Mesenchymal stem cell (in vitro differentiated cells and primary cell): ENCODE data around the gene USP30. TPM values are rescaled to one million over a fixed set of nuclear protein-coding genes. Genes with fewer than 3 reads are reported as not detected.

Experiments
- DNase-seq: peaks from one replicate; pipeline ENCODE4 v3.0.0-alpha.2; 2013
- H2AFZ ChIP-seq: one replicate; pipeline ENCODE4 v1.6.1; 2013; ENCODE audit warnings: low read depth, mild to moderate bottlenecking, control low read depth, inconsistent platforms, low read length, moderate library complexity
- H2AK5ac ChIP-seq: 2 replicates; pipeline ENCODE4 v1.6.1; 2013; ENCODE audit warnings: low read length, moderate library complexity, mild to moderate bottlenecking, inconsistent platforms; ENCODE audit not compliant: severe bottlenecking
- H2BK120ac ChIP-seq: one replicate; pipeline ENCODE4 v1.6.1; 2013; ENCODE audit warnings: low read depth, mild to moderate bottlenecking, inconsistent platforms, low read length, moderate library complexity
- H2BK12ac ChIP-seq, 2 experiments: one replicate each; pipeline ENCODE4 v1.6.1; 2013; ENCODE audit warnings: inconsistent platforms in 2 of 2, low read length in 2 of 2, mild to moderate bottlenecking in 2 of 2, moderate library complexity in 2 of 2, control low read depth in 1 of 2
- H2BK15ac ChIP-seq: one replicate; pipeline ENCODE4 v1.6.1; 2013; ENCODE audit warnings: mild to moderate bottlenecking, low read depth, inconsistent platforms; ENCODE audit not compliant: poor library complexity, severe bottlenecking
- H2BK5ac ChIP-seq: 2 replicates; pipeline ENCODE4 v1.6.1; 2013; ENCODE audit warnings: low read depth, mild to moderate bottlenecking, low read length, control low read depth, inconsistent platforms; ENCODE audit not compliant: poor library complexity, severe bottlenecking
- H3K14ac ChIP-seq, 2 experiments: one replicate each; pipeline ENCODE4 v1.6.1; 2013; ENCODE audit warnings: inconsistent platforms in 2 of 2, low read length in 2 of 2, control low read depth in 1 of 2, mild to moderate bottlenecking in 1 of 2, moderate library complexity in 1 of 2
- H3K18ac ChIP-seq, 2 experiments: one replicate each; pipeline ENCODE4 v1.6.1; 2013; ENCODE audit warnings: inconsistent platforms in 2 of 2, low read length in 2 of 2, control low read depth in 1 of 2, low read depth in 1 of 2, mild to moderate bottlenecking in 1 of 2
- H3K23ac ChIP-seq, 2 experiments: one replicate each; pipeline ENCODE4 v1.6.1; 2013; ENCODE audit warnings: inconsistent platforms in 2 of 2, low read length in 2 of 2, mild to moderate bottlenecking in 2 of 2, moderate library complexity in 2 of 2, control low read depth in 1 of 2
- H3K27ac ChIP-seq: 2 replicates; pipeline ENCODE4 v1.5.1; 2013; ENCODE audit warnings: mild to moderate bottlenecking, moderate library complexity, low read length, control low read depth, inconsistent platforms; ENCODE audit not compliant: poor library complexity, severe bottlenecking
- H3K27me3 ChIP-seq, 2 experiments: 2 replicates each; pipeline versions ENCODE4 v1.6.1 to v1.7.0; 2013; ENCODE audit warnings: low read length in 2 of 2, mild to moderate bottlenecking in 2 of 2, moderate library complexity in 2 of 2, control low read depth in 1 of 2, inconsistent platforms in 1 of 2; ENCODE audit not compliant: control insufficient read depth in 1 of 2, insufficient read depth in 1 of 2
- H3K36me3 ChIP-seq, 2 experiments: 2 replicates each; pipeline versions ENCODE4 v1.6.1 to v1.7.0; 2013; ENCODE audit warnings: low read length in 2 of 2, control low read depth in 1 of 2, inconsistent platforms in 1 of 2, low read depth in 1 of 2, mild to moderate bottlenecking in 1 of 2; ENCODE audit not compliant: insufficient read depth in 2 of 2, control insufficient read depth in 1 of 2
- H3K4ac ChIP-seq, 2 experiments: one replicate each; pipeline ENCODE4 v1.6.1; 2013; ENCODE audit warnings: inconsistent platforms in 2 of 2, low read length in 2 of 2, mild to moderate bottlenecking in 2 of 2, moderate library complexity in 2 of 2, control low read depth in 1 of 2, low read depth in 1 of 2
- H3K4me1 ChIP-seq: 2 replicates; pipeline ENCODE4 v1.6.1; 2013; ENCODE audit warnings: low read depth, low read length, control low read depth; ENCODE audit not compliant: control insufficient read depth, insufficient read depth
- H3K4me2 ChIP-seq: 2 replicates; pipeline ENCODE4 v1.6.1; 2013; ENCODE audit warnings: low read length, mild to moderate bottlenecking, inconsistent platforms; ENCODE audit not compliant: poor library complexity, severe bottlenecking
- H3K4me3 ChIP-seq, 2 experiments: 2 replicates each; pipeline versions ENCODE4 v1.5.1 to v1.7.0; 2013; ENCODE audit warnings: low read length in 2 of 2, mild to moderate bottlenecking in 2 of 2, control low read depth in 1 of 2, low read depth in 1 of 2; ENCODE audit not compliant: insufficient read depth in 1 of 2
- H3K79me1 ChIP-seq: replicated peaks from 2 replicates; pipeline ENCODE4 v1.6.1; 2013; ENCODE audit warnings: mild to moderate bottlenecking, control low read depth, low read length, inconsistent platforms; ENCODE audit not compliant: poor library complexity, severe bottlenecking
- H3K9ac ChIP-seq: 2 replicates; pipeline ENCODE4 v1.7.0; 2013; ENCODE audit warnings: mild to moderate bottlenecking, low read length, moderate library complexity
- H3K9me3 ChIP-seq: 2 replicates; pipeline ENCODE4 v1.7.0; 2013; ENCODE audit warnings: mild to moderate bottlenecking, low read length; ENCODE audit not compliant: control insufficient read depth
- H4K8ac ChIP-seq: one replicate; pipeline ENCODE4 v1.6.1; 2013; ENCODE audit warnings: inconsistent platforms, mild to moderate bottlenecking, low read length, moderate library complexity
- H4K91ac ChIP-seq: one replicate; pipeline ENCODE4 v1.6.1; 2013; ENCODE audit warnings: mild to moderate bottlenecking, low read length, inconsistent platforms
- WGBS: methylation state at CpG from one replicate; pipeline ENCODE4 v1.1.7; 2013; ENCODE audit warnings: mixed read lengths; 5-methylcytosine and 5-hydroxymethylcytosine counted together
- polyA plus RNA-seq, 2 experiments: library from polyadenylated mRNA; stranded (reverse); fragments of 200-250 nt; gene quantifications; one replicate each; pipeline ENCODE4 v1.2.3, GENCODE V29; 2013

USP30 gene, protein sequence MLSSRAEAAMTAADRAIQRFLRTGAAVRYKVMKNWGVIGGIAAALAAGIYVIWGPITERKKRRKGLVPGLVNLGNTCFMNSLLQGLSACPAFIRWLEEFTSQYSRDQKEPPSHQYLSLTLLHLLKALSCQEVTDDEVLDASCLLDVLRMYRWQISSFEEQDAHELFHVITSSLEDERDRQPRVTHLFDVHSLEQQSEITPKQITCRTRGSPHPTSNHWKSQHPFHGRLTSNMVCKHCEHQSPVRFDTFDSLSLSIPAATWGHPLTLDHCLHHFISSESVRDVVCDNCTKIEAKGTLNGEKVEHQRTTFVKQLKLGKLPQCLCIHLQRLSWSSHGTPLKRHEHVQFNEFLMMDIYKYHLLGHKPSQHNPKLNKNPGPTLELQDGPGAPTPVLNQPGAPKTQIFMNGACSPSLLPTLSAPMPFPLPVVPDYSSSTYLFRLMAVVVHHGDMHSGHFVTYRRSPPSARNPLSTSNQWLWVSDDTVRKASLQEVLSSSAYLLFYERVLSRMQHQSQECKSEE
- polyA plus RNA-seq (2013, experiment 1 of 2) = 11.4 TPM
- polyA plus RNA-seq (2013, experiment 2 of 2) = 12.3 TPM

DNA sequence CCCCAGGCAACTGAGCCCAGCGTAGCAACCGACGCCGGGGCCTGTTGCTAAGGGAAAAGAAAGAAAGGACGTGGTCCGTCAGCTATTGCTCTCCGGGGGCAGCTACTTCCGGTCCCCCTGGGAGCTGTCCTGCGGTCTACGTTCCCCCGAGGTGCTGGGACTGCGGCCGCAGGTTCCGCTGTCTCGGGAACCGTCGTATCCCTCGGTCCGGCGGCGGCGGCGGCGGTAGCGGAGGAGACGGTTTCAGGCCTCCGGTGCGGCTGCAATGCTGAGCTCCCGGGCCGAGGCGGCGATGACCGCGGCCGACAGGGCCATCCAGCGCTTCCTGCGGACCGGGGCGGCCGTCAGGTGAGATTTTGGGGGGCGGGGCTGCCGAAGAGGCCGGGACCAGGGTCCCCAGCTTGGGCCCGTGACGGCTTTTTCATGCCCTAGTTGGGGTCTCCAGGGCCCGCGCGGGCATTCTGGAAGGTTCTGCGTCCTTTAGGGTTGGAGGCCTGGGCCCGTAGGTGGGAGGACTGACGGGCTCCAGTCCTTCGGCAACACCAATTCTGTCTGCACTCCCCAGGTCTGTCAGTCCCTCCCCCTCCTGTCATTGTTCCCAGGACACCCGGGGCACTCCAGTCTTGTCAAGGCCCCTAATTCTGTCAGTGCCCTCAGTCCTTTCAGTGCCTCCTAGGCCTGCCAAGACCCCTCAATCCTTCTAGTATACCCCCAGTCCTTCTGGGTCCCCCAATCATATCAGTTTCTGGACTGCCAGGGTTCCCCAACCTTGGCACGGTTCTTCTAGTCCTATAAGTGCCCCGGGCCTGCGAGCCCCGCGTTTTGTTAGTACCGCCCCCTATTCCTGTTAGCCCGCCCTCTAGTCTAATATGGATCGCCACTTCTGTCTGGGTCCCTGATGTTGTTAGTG lies at the start of gene USP30:
Gene USP30, plus strand, starts transcription at position 163 of the 910 bp plus-strand sequence. Its CDS starts 103 bp downstream, at position 266.
- Histone ChIP-seq H3K36me3 (peaks cover 0 to 5% of the 10 kb centered on the region in 2 experiments), H2AFZ (peak within 1 kb of the TSS; percentile 97), H3K27ac (no peak within 1 kb of the TSS), H3K4me3 (peak within 1 kb of the TSS; percentile 98 to 99), H3K23ac (peak within 1 kb of the TSS in 1 of 2 experiments; percentile 89), H3K79me1 (peaks cover 20% of the 10 kb centered on the region), H3K4ac (peak within 1 kb of the TSS; percentile 39 to 89), H3K9ac (peak within 1 kb of the TSS; percentile 96), H3K9me3 (no peaks in the 10 kb centered on the region), H2BK5ac (peak within 1 kb of the TSS; percentile 44), H2BK120ac (peak within 1 kb of the TSS; percentile 27), H2BK12ac (peak within 1 kb of the TSS in 1 of 2 experiments; percentile 71), H3K4me2 (peak within 1 kb of the TSS; percentile 75), H4K8ac (peak within 1 kb of the TSS; percentile 95), H2BK15ac (peak within 1 kb of the TSS; percentile 95), H3K14ac (peak within 1 kb of the TSS in 1 of 2 experiments; percentile 93), H3K4me1 (peaks cover 6% of the 10 kb centered on the region), H4K91ac (no peak within 1 kb of the TSS), H3K18ac (peak within 1 kb of the TSS; percentile 49 to 94), H2AK5ac (no peak within 1 kb of the TSS), H3K27me3 (no peaks in the 10 kb centered on the region)
- DNase-seq = peak; percentile 88
- WGBS = under 1% methylated on average over 52 of the region's 61 CpGs

DNA sequence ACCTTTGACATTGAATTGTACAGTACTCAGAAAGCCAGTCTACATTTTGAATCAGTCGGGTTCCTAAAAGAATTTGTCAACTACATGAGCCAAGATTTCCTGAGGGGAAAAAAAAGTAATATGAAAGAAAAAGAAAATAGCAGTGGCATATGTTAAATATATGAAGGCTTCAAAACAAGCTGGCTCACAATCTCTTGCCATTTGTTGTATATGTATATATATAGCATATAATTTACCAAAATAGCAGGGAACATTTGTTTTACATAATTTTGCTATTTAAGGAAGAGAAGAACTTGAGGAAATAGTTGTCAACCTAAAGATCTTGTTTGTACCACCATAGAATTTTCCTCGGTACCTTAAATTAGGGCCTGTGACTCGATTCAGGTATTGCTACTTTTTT lies 48.4 kb upstream of the USP30 start:
- H3K79me1 ChIP-seq = no peaks in the 10 kb centered on the region
- H4K91ac ChIP-seq = no peak overlapping the region
- H3K4me1 ChIP-seq = no peaks in the 10 kb centered on the region
- no peak overlapping the region for H3K4ac ChIP-seq
- peaks cover 5 to 10% of the 10 kb centered on the region in 2 experiments for H3K27me3 ChIP-seq
- no peaks in the 10 kb centered on the region for H3K9me3 ChIP-seq
- H2BK120ac ChIP-seq = no peak overlapping the region
- no peak for DNase-seq
- no peak overlapping the region for H3K27ac ChIP-seq
- no peak overlapping the region for H3K18ac ChIP-seq
- no peak overlapping the region for H3K4me3 ChIP-seq
- no peak overlapping the region for H2AFZ ChIP-seq
- H4K8ac ChIP-seq = no peak overlapping the region
- no peak overlapping the region for H3K4me2 ChIP-seq
- H3K36me3 ChIP-seq = no peaks in the 10 kb centered on the region
- no peak overlapping the region for H3K9ac ChIP-seq
- no peak overlapping the region for H3K14ac ChIP-seq
- WGBS = 63% methylated on average over 3 of the region's 3 CpGs
- no peak overlapping the region for H2BK5ac ChIP-seq
- no peak overlapping the region for H2AK5ac ChIP-seq
- no peak overlapping the region for H2BK15ac ChIP-seq
- no peak overlapping the region for H2BK12ac ChIP-seq
- H3K23ac ChIP-seq = no peak overlapping the region

DNA sequence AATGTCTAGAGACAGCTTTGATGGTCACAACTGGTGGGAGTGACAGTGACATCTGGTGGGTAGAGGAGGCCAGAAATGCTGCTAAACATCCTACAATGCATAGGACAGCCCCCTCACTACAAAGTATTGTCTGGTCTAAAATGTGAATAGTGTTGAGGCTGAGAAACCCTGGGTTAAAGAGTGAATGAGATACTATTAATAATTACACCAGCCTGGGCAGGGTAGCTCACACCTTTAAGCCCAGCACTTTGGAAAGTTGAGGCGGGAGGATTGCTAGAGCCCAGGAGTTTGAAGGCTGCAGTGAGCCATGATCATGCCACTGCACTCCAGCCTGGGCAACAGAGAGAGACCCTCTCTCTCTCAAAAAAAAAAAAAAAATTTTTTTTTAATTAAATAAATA lies 42.6 kb upstream of the USP30 start:
- H3K18ac ChIP-seq = no peak overlapping the region
- no peaks in the 10 kb centered on the region for H3K36me3 ChIP-seq
- H3K9ac ChIP-seq = no peak overlapping the region
- H2BK15ac ChIP-seq = no peak overlapping the region
- no CpG with 5 or more reads among the region's 1 CpG for WGBS
- H2AFZ ChIP-seq = no peak overlapping the region
- no peak overlapping the region for H2BK120ac ChIP-seq
- no peak overlapping the region for H4K91ac ChIP-seq
- H4K8ac ChIP-seq = no peak overlapping the region
- no peak overlapping the region for H3K14ac ChIP-seq
- DNase-seq = no peak
- no peak overlapping the region for H3K27ac ChIP-seq
- H3K4me2 ChIP-seq = no peak overlapping the region
- H3K4me1 ChIP-seq = no peaks in the 10 kb centered on the region
- no peak overlapping the region for H2BK12ac ChIP-seq
- no peak overlapping the region for H2AK5ac ChIP-seq
- H3K27me3 ChIP-seq = peaks cover 5 to 12% of the 10 kb centered on the region in 2 experiments
- no peak overlapping the region for H2BK5ac ChIP-seq
- no peak overlapping the region for H3K23ac ChIP-seq
- no peak overlapping the region for H3K4ac ChIP-seq
- H3K79me1 ChIP-seq = no peaks in the 10 kb centered on the region
- H3K9me3 ChIP-seq = no peaks in the 10 kb centered on the region
- H3K4me3 ChIP-seq = no peak overlapping the region
